ENCODE data around the gene MYL4.

DNA sequence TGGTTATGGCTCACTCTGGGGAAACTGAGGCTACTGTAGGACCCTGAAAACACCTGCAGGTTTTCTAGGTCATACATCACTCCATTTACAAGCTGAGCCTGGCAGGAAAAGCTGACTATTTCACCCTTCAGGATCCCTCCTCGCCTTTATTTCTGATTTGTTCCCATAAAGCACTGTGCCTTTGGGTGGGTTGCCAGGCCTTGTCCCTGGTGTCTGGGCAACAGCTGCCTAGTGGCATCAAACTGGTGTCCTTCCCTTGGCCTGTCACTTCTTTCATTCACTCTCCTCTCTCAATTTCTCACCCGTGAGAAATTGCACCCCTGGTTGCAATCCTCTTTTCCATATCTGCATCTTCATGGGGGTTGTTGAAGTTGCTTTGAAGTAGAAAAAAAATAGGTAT is 1.6 kb downstream of the MYL4 start:
- TF ChIP-seq, protein P1, sequence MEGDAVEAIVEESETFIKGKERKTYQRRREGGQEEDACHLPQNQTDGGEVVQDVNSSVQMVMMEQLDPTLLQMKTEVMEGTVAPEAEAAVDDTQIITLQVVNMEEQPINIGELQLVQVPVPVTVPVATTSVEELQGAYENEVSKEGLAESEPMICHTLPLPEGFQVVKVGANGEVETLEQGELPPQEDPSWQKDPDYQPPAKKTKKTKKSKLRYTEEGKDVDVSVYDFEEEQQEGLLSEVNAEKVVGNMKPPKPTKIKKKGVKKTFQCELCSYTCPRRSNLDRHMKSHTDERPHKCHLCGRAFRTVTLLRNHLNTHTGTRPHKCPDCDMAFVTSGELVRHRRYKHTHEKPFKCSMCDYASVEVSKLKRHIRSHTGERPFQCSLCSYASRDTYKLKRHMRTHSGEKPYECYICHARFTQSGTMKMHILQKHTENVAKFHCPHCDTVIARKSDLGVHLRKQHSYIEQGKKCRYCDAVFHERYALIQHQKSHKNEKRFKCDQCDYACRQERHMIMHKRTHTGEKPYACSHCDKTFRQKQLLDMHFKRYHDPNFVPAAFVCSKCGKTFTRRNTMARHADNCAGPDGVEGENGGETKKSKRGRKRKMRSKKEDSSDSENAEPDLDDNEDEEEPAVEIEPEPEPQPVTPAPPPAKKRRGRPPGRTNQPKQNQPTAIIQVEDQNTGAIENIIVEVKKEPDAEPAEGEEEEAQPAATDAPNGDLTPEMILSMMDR (IDR thresholded peaks at IDR 0.05; ENCODE audit: insufficient read depth, low read length): no peak
- no peak for TF ChIP-seq POLR2AphosphoS5 (IDR thresholded peaks at IDR 0.05; ENCODE audit: low read depth)

All from HL-60 (cell line).